ENCODE data around the gene TLL2. TPM values are rescaled to one million over a fixed set of nuclear protein-coding genes. Genes with fewer than 3 reads are reported as not detected.

Gene TLL2
- total and polyA plus RNA-seq, 4 donors: 0.12 to 0.36 TPM; not detected in 2

DNA sequence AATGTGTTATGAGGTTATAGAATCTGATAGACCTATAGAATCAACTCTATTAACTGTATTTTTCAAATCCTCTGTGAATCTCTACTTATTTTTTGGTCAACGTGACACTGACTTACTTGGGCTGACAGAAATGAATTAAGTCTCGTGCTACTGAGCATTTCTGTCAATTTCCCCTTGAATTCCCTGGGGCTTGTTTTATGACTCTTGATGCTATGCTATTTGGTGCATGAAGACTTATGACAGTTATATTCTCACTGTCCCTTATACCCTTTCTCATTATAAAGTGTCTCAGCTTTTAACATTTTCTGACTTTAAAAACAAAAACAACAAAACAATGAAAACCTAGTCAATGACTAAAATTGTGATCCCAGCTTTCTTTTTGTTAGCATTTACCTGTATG is 86.4 kb downstream of the TLL2 start:
- no peaks in the 10 kb centered on the region for H3K36me3 ChIP-seq (ENCODE audit: control insufficient read depth in 1 of 2, insufficient read depth in 2 of 2, low read length in 1 of 2)
- WGBS, 2 donors: 50 to 69% methylated on average over 2 of the region's 2 CpGs
- no peaks in the 10 kb centered on the region for H3K4me1 ChIP-seq (ENCODE audit: control insufficient read depth in 1 of 2, insufficient read depth in 2 of 2, low read length in 2 of 2)
- peaks cover 0 to 2% of the 10 kb centered on the region in 2 donors for H3K27me3 ChIP-seq (ENCODE audit: control insufficient read depth in 1 of 2, insufficient read depth in 2 of 2, low read length in 1 of 2)
- peaks cover 2% of the 10 kb centered on the region for H3K9me3 ChIP-seq (ENCODE audit: control insufficient read depth, low read length)
- ATAC-seq (ENCODE audit: low FRiP score) (no peak), DNase-seq (no peak)
- no peak overlapping the region for H3K4me3 ChIP-seq (ENCODE audit: low read length in 2 of 2)
- intact Hi-C loops (cut with DNase I): no loop called here
- no peak overlapping the region for H3K27ac ChIP-seq (ENCODE audit: low read depth in 1 of 2, low read length in 2 of 2)

DNA sequence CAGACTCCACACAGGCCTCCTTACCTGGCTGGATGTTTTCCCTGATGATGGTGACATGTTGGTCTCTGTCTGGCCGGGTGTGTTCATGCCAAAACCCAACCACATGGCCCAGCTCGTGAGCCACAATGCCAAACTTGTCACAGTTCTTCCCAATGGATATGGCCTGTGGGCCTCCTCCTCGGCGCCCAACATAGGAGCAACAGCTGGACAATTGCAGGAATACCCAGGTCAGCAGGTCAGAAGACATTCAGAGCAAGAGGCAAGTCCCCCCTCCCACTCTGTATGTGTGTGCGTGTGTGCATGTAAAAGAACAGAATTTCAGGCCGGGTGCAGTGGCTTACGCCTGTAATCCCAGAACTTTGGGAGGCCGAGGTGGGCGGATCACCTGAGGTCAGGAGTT is 91.2 kb downstream of the TLL2 start:
- WGBS, 2 donors: 93 to 94% methylated on average over 9 of the region's 9 CpGs
- Histone ChIP-seq H3K27me3 (ENCODE audit: control insufficient read depth in 1 of 2, insufficient read depth in 2 of 2, low read length in 1 of 2) (no peaks in the 10 kb centered on the region), H3K27ac (ENCODE audit: low read depth in 1 of 2, low read length in 2 of 2) (no peak overlapping the region), H3K36me3 (ENCODE audit: control insufficient read depth in 1 of 2, insufficient read depth in 2 of 2, low read length in 1 of 2) (no peaks in the 10 kb centered on the region), H3K4me1 (ENCODE audit: control insufficient read depth in 1 of 2, insufficient read depth in 2 of 2, low read length in 2 of 2) (no peaks in the 10 kb centered on the region), H3K4me3 (ENCODE audit: low read length in 2 of 2) (no peak overlapping the region), H3K9me3 (ENCODE audit: control insufficient read depth, low read length) (no peaks in the 10 kb centered on the region)
- no peak for ATAC-seq (ENCODE audit: low FRiP score)
- intact Hi-C loops (cut with DNase I): no loop called here
- no peak for DNase-seq

DNA sequence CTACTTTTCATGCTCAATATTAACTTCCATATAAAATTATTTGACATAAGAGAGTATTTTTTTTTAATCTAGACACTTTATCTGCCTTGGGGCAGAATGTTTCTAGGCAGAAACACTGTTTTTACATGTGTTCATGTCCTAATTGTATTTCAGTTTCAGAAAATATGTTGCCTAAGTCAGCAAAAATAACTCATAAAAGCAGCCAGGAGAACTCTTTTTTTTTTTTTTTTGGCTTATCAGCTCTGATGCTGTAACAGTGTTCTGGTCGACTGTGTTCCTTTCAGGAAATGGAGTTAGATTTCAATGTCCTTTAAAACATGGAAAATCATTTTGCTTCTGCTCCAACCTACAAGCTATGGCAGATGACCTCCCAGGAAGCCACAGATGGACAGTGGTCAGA is 91.7 kb downstream of the TLL2 start:
- no peaks in the 10 kb centered on the region for H3K27me3 ChIP-seq (ENCODE audit: control insufficient read depth in 1 of 2, insufficient read depth in 2 of 2, low read length in 1 of 2)
- no peak overlapping the region for H3K27ac ChIP-seq (ENCODE audit: low read depth in 1 of 2, low read length in 2 of 2)
- H3K36me3 ChIP-seq (ENCODE audit: control insufficient read depth in 1 of 2, insufficient read depth in 2 of 2, low read length in 1 of 2): no peaks in the 10 kb centered on the region
- H3K4me1 ChIP-seq (ENCODE audit: control insufficient read depth in 1 of 2, insufficient read depth in 2 of 2, low read length in 2 of 2): no peaks in the 10 kb centered on the region
- H3K9me3 ChIP-seq (ENCODE audit: control insufficient read depth, low read length): no peaks in the 10 kb centered on the region
- H3K4me3 ChIP-seq (ENCODE audit: low read length in 2 of 2): no peak overlapping the region
- no peak for DNase-seq
- intact Hi-C loops (cut with DNase I): no loop called here
- WGBS, 2 donors: 0 to 6% methylated on average over 1 of the region's 1 CpG
- ATAC-seq (ENCODE audit: low FRiP score): no peak

DNA sequence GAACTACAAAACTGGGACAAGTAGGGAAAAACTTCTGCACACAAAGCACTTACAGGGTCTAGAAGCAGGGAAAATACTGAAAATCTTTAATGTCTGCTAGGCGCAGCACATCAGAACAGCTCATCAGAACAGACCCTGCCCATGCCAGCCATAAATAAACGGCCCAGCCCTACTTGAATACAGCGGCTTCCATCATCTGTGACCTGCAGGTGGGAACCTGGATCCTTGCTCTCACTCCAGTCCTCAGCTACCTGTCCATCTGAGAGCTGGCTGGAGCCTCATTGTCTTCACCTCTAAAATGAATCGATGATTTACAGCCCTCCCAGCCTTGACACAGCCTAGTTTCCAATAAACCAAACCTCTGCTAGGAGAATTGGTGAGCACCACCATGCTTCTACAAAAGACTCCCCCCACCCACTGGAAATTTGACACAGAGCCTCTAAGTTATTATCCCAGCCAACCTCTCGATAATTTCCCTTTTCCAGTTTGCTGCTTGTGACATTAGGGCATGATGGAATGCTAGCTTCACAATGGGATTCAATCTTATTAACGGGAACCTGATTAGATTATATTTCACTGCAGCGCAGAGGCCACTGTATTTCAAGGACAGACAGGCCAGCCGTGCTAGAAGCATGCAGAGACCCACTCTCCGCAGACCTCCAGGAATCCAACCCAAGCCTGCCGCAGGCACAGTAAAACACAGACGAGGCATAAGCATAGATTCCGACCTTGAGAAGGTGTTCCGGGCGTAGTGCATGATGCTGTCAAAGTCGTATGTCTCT is 93.3 kb downstream of the TLL2 start:
- no peaks in the 10 kb centered on the region for H3K4me1 ChIP-seq (ENCODE audit: control insufficient read depth in 1 of 2, insufficient read depth in 2 of 2, low read length in 2 of 2)
- H3K9me3 ChIP-seq (ENCODE audit: control insufficient read depth, low read length): no peaks in the 10 kb centered on the region
- H3K27me3 ChIP-seq (ENCODE audit: control insufficient read depth in 1 of 2, insufficient read depth in 2 of 2, low read length in 1 of 2): no peaks in the 10 kb centered on the region
- no peak overlapping the region for H3K27ac ChIP-seq (ENCODE audit: low read depth in 1 of 2, low read length in 2 of 2)
- WGBS, 2 donors: 87 to 89% methylated on average over 15 of the region's 15 CpGs
- intact Hi-C loops (cut with DNase I): no loop called here
- ATAC-seq (ENCODE audit: low FRiP score): no peak
- no peak overlapping the region for H3K4me3 ChIP-seq (ENCODE audit: low read length in 2 of 2)
- no peak for DNase-seq
- H3K36me3 ChIP-seq (ENCODE audit: control insufficient read depth in 1 of 2, insufficient read depth in 2 of 2, low read length in 1 of 2): no peaks in the 10 kb centered on the region

DNA sequence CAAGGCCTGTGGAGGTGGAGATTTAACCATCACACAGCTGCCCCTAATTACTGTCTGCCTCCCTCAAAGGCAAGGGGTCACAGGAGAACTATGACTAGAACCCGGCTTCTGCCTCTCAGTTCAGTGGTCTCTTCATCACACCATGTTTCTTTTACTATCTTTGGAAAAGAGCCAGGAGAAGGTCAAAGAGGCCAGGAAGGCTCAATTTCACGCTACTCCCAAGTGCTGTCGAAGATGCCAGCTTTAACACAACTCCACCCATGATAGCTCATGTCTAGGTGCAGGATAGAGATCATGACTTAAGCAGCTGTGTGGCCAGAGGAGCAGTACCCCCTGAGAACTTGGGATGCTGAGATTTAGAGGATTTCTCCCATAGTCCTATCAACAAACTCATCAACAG is 94.4 kb downstream of the TLL2 start:
- intact Hi-C loops (cut with DNase I): no loop called here
- H3K27me3 ChIP-seq (ENCODE audit: control insufficient read depth in 1 of 2, insufficient read depth in 2 of 2, low read length in 1 of 2): no peaks in the 10 kb centered on the region
- H3K4me3 ChIP-seq (ENCODE audit: low read length in 2 of 2): no peak overlapping the region
- DNase-seq (no peak), ATAC-seq (ENCODE audit: low FRiP score) (no peak)
- no peaks in the 10 kb centered on the region for H3K9me3 ChIP-seq (ENCODE audit: control insufficient read depth, low read length)
- H3K36me3 ChIP-seq (ENCODE audit: control insufficient read depth in 1 of 2, insufficient read depth in 2 of 2, low read length in 1 of 2): no peaks in the 10 kb centered on the region
- H3K27ac ChIP-seq (ENCODE audit: low read depth in 1 of 2, low read length in 2 of 2): no peak overlapping the region
- 71 to 74% methylated on average over 3 of the region's 3 CpGs for WGBS, 2 donors
- H3K4me1 ChIP-seq (ENCODE audit: control insufficient read depth in 1 of 2, insufficient read depth in 2 of 2, low read length in 2 of 2): no peaks in the 10 kb centered on the region

DNA sequence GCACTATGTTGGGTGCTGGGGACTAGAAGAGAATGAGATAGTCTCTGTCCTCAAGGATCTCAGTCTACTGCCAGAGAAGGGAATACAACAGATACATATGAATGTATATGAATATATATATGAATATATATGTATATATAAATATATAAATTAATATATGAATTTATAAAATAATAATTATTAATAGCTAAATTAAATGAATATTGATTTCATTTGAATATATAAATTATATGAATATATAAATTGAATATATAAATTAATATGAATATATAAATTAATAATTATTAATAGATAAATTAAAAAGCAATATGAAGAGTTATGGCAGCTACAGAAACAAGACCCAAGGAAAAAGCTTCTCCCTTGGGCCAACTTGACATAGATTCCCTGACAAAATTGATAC is 95.1 kb downstream of the TLL2 start:
- H3K27ac ChIP-seq (ENCODE audit: low read depth in 1 of 2, low read length in 2 of 2): no peak overlapping the region
- H3K4me3 ChIP-seq (ENCODE audit: low read length in 2 of 2): no peak overlapping the region
- H3K9me3 ChIP-seq (ENCODE audit: control insufficient read depth, low read length): no peaks in the 10 kb centered on the region
- H3K36me3 ChIP-seq (ENCODE audit: control insufficient read depth in 1 of 2, insufficient read depth in 2 of 2, low read length in 1 of 2): no peaks in the 10 kb centered on the region
- intact Hi-C loops (cut with DNase I): no loop called here
- ATAC-seq (ENCODE audit: low FRiP score) (no peak), DNase-seq (no peak)
- no peaks in the 10 kb centered on the region for H3K4me1 ChIP-seq (ENCODE audit: control insufficient read depth in 1 of 2, insufficient read depth in 2 of 2, low read length in 2 of 2)
- no peaks in the 10 kb centered on the region for H3K27me3 ChIP-seq (ENCODE audit: control insufficient read depth in 1 of 2, insufficient read depth in 2 of 2, low read length in 1 of 2)

DNA sequence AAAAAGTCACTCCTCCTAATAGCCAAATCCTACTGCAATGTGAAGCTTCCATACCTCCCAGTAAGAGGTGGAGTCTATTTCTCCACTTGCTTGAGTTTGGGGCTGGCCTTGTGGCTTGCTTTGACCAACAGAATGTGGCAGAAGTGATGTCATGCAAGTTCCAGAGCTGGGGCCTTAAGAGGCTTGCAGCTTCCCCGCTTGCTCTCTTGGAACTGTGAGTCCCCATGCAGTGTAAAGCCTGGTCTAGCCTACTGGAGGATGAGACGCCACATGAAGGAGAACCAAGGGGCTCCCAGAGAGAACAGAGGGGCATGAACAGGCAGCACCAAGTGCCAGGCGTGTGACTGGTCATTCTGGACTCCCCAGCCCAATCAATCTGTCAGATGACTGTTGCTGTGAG is 96.3 kb downstream of the TLL2 start:
- Histone ChIP-seq H3K27me3 (ENCODE audit: control insufficient read depth in 1 of 2, insufficient read depth in 2 of 2, low read length in 1 of 2) (no peaks in the 10 kb centered on the region), H3K4me3 (ENCODE audit: low read length in 2 of 2) (no peak overlapping the region), H3K27ac (ENCODE audit: low read depth in 1 of 2, low read length in 2 of 2) (no peak overlapping the region), H3K4me1 (ENCODE audit: control insufficient read depth in 1 of 2, insufficient read depth in 2 of 2, low read length in 2 of 2) (no peaks in the 10 kb centered on the region), H3K9me3 (ENCODE audit: control insufficient read depth, low read length) (no peaks in the 10 kb centered on the region), H3K36me3 (ENCODE audit: control insufficient read depth in 1 of 2, insufficient read depth in 2 of 2, low read length in 1 of 2) (no peaks in the 10 kb centered on the region)
- intact Hi-C loops (cut with DNase I): no loop called here
- 85 to 88% methylated on average over 3 of the region's 3 CpGs for WGBS, 2 donors
- ATAC-seq (ENCODE audit: low FRiP score) (no peak), DNase-seq (no peak)

DNA sequence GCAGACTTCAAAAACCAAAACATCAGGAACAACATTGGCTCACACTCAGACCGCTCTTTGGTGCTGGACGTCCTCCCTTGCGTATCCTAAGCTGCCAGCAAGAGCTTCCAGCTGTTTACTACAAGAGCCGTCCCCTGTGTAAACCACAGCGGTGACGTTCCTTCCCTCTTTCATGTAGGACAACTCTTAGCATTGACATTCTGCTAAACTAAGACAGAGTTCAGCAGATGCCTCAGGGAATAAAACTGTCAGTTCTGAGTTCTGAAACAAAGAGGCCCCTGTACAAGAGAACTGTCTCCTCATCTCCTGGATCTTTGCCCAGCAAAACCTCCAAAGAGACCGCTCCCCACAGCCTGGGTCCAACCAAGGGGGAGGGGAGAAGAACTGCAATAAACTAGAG is 97.1 kb downstream of the TLL2 start:
- intact Hi-C loops (cut with DNase I): no loop called here
- Histone ChIP-seq H3K36me3 (ENCODE audit: control insufficient read depth in 1 of 2, insufficient read depth in 2 of 2, low read length in 1 of 2) (no peaks in the 10 kb centered on the region), H3K9me3 (ENCODE audit: control insufficient read depth, low read length) (no peaks in the 10 kb centered on the region), H3K4me3 (ENCODE audit: low read length in 2 of 2) (no peak overlapping the region), H3K4me1 (ENCODE audit: control insufficient read depth in 1 of 2, insufficient read depth in 2 of 2, low read length in 2 of 2) (no peaks in the 10 kb centered on the region), H3K27me3 (ENCODE audit: control insufficient read depth in 1 of 2, insufficient read depth in 2 of 2, low read length in 1 of 2) (no peaks in the 10 kb centered on the region), H3K27ac (ENCODE audit: low read depth in 1 of 2, low read length in 2 of 2) (no peak overlapping the region)
- DNase-seq: no peak
- no peak for ATAC-seq (ENCODE audit: low FRiP score)
- WGBS, 2 donors: 59 to 68% methylated on average over 7 of the region's 7 CpGs

DNA sequence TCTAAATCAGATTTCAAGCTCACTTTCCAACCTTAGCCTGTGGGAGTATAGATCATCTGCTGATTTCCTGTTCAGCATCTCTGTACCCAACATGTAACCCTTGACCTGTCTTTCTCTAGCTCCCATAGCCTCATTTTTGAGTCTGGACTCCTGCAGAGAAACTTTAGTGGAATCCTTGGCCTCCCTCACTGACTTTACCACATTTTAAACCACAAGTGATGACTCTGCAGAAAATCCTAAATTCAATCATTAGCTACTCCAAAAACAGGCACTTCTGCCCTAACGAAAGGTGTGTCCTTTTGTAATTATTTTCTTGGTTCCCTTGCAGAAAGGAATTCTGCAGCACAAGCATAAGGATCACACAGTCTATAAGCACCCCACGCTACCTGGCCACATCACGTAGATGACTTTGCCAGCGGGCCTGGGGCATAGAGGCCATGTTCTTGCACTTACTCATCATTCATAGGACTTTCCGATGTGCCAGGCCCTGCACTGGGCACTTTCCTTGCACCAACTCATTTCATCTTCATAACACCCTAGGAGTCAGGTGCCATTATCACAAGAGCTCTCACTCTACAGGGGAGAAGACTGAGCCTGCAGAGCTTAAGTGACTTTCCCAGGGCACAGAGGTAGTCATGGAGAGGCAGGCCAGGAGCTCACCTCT is 97.7 kb downstream of the TLL2 start:
- ATAC-seq (ENCODE audit: low FRiP score): no peak

More for the DNA sequence above, 97.7 kb downstream of the TLL2 start:
- H3K4me1 ChIP-seq (ENCODE audit: control insufficient read depth in 1 of 2, insufficient read depth in 2 of 2, low read length in 2 of 2): no peaks in the 10 kb centered on the region
- intact Hi-C loops (cut with DNase I): no loop called here
- no peaks in the 10 kb centered on the region for H3K27me3 ChIP-seq (ENCODE audit: control insufficient read depth in 1 of 2, insufficient read depth in 2 of 2, low read length in 1 of 2)
- 93 to 95% methylated on average over 5 of the region's 5 CpGs for WGBS, 2 donors
- no peaks in the 10 kb centered on the region for H3K36me3 ChIP-seq (ENCODE audit: control insufficient read depth in 1 of 2, insufficient read depth in 2 of 2, low read length in 1 of 2)
- no peak overlapping the region for H3K4me3 ChIP-seq (ENCODE audit: low read length in 2 of 2)
- H3K27ac ChIP-seq (ENCODE audit: low read depth in 1 of 2, low read length in 2 of 2): no peak overlapping the region
- no peaks in the 10 kb centered on the region for H3K9me3 ChIP-seq (ENCODE audit: control insufficient read depth, low read length)
- no peak for DNase-seq
